Measurements from ENCODE around the gene UGGT2.

DNA sequence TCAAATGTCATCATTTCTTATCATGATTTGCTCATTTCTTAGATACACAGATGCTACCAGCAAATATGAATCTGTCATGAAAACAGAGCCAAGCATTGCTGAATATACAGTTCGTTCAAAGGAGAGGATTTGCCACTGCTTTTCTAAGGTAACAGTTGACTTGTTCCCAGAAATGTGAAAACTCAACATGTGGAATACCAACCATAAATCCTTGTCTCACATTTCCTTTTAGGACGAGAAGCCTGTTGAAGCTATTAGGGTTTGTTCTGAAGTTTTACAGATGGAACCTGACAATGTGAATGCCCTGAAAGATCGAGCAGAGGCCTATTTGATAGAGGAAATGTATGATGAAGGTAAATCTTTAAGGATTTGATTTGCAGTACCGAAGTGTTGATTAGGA is 289.6 kb downstream of the UGGT2 start:
- TF ChIP-seq, protein P1, sequence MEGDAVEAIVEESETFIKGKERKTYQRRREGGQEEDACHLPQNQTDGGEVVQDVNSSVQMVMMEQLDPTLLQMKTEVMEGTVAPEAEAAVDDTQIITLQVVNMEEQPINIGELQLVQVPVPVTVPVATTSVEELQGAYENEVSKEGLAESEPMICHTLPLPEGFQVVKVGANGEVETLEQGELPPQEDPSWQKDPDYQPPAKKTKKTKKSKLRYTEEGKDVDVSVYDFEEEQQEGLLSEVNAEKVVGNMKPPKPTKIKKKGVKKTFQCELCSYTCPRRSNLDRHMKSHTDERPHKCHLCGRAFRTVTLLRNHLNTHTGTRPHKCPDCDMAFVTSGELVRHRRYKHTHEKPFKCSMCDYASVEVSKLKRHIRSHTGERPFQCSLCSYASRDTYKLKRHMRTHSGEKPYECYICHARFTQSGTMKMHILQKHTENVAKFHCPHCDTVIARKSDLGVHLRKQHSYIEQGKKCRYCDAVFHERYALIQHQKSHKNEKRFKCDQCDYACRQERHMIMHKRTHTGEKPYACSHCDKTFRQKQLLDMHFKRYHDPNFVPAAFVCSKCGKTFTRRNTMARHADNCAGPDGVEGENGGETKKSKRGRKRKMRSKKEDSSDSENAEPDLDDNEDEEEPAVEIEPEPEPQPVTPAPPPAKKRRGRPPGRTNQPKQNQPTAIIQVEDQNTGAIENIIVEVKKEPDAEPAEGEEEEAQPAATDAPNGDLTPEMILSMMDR (IDR thresholded peaks at IDR 0.05): no peak
- TF ChIP-seq POLR2A (IDR thresholded peaks at IDR 0.05) (no peak), POLR2AphosphoS5 (IDR thresholded peaks at IDR 0.05) (no peak)
